Neuron (in vitro differentiated cells): ENCODE measurements around the gene UBL7.
"Not testable (repeated sequence)": the region's sequence is repeated elsewhere in the genome, so short reads cannot be mapped to it uniquely, and the experiment has no call there.

ENCODE experiments used
- H2AFZ ChIP-seq: one replicate; pipeline ENCODE4 v1.6.1; 2013; ENCODE audit warnings: low read depth, mild to moderate bottlenecking, inconsistent platforms, low read length, moderate library complexity
- H3K27me3 ChIP-seq: one replicate; pipeline ENCODE4 v1.6.1; 2013; ENCODE audit warnings: low read length; ENCODE audit not compliant: insufficient read depth
- H3K36me3 ChIP-seq: one replicate; pipeline ENCODE4 v1.6.1; 2013; ENCODE audit warnings: low read length; ENCODE audit not compliant: insufficient read depth
- H3K4me1 ChIP-seq: one replicate; pipeline ENCODE4 v1.6.1; 2013; ENCODE audit warnings: low read length; ENCODE audit not compliant: insufficient read depth
- H3K4me3 ChIP-seq: 2 replicates; pipeline ENCODE4 v1.5.1; 2013; ENCODE audit warnings: mild to moderate bottlenecking, low read length, moderate library complexity
- H3K9me3 ChIP-seq: one replicate; pipeline ENCODE4 v1.6.1; 2013; ENCODE audit warnings: low read length

UBL7 gene

GRCh38 chr15:74458473-74458872, 2.5 kb downstream of the UBL7 start:
- Histone ChIP-seq H3K4me3 (no peak overlapping the region), H3K9me3 (no peaks in the 10 kb centered on the region), H3K36me3 (peaks cover 17% of the 10 kb centered on the region), H3K4me1 (peaks cover 16% of the 10 kb centered on the region), H2AFZ (no peak overlapping the region), H3K27me3 (no peaks in the 10 kb centered on the region)

- not testable (repeated sequence) for H3K9me3 ChIP-seq, H2AFZ ChIP-seq, H3K27me3 ChIP-seq, H3K4me3 ChIP-seq
- peaks cover 17% of the 10 kb centered on the region for H3K36me3 ChIP-seq
- peaks cover 12% of the 10 kb centered on the region for H3K4me1 ChIP-seq
Measured at GRCh38 chr15:74457036-74457435, 3.9 kb downstream of the UBL7 start.

GRCh38 chr15:74454764-74455500, 6.0 kb downstream of the UBL7 start:
- Histone ChIP-seq H3K36me3 (peaks cover 32% of the 10 kb centered on the region), H3K27me3 (no peaks in the 10 kb centered on the region), H3K4me1 (peaks cover 5% of the 10 kb centered on the region), H2AFZ (no peak overlapping the region), H3K4me3 (no peak overlapping the region), H3K9me3 (no peaks in the 10 kb centered on the region)

- Histone ChIP-seq H3K4me3 (no peak overlapping the region), H3K4me1 (peaks cover 5% of the 10 kb centered on the region), H2AFZ (no peak overlapping the region), H3K27me3 (no peaks in the 10 kb centered on the region), H3K9me3 (no peaks in the 10 kb centered on the region), H3K36me3 (peaks cover 40% of the 10 kb centered on the region)
Measured at GRCh38 chr15:74453925-74454763, 6.8 kb downstream of the UBL7 start.

GRCh38 chr15:74451861-74452835, 8.8 kb downstream of the UBL7 start:
- Histone ChIP-seq H3K9me3 (no peaks in the 10 kb centered on the region), H3K4me1 (peaks cover 5% of the 10 kb centered on the region), H3K4me3 (no peak overlapping the region), H3K27me3 (no peaks in the 10 kb centered on the region), H2AFZ (no peak overlapping the region), H3K36me3 (peaks cover 57% of the 10 kb centered on the region)

- no peak overlapping the region for H3K4me3 ChIP-seq
- no peak overlapping the region for H2AFZ ChIP-seq
- H3K36me3 ChIP-seq = peaks cover 59% of the 10 kb centered on the region
- peaks cover 5% of the 10 kb centered on the region for H3K4me1 ChIP-seq
- no peaks in the 10 kb centered on the region for H3K9me3 ChIP-seq
- no peaks in the 10 kb centered on the region for H3K27me3 ChIP-seq
Measured at GRCh38 chr15:74451322-74451721, 9.6 kb downstream of the UBL7 start.

- H2AFZ ChIP-seq = no peak overlapping the region
- no peaks in the 10 kb centered on the region for H3K27me3 ChIP-seq
- H3K36me3 ChIP-seq = peaks cover 52% of the 10 kb centered on the region
- H3K9me3 ChIP-seq = no peaks in the 10 kb centered on the region
- H3K4me1 ChIP-seq = peaks cover 5% of the 10 kb centered on the region
- H3K4me3 ChIP-seq = no peak overlapping the region
Measured at GRCh38 chr15:74449643-74450205, 11.2 kb downstream of the UBL7 start.

GRCh38 chr15:74449095-74449494, 11.9 kb downstream of the UBL7 start:
- H3K9me3 ChIP-seq = no peaks in the 10 kb centered on the region
- peaks cover 52% of the 10 kb centered on the region for H3K36me3 ChIP-seq
- peaks cover 5% of the 10 kb centered on the region for H3K4me1 ChIP-seq
- H3K4me3 ChIP-seq = no peak overlapping the region
- H2AFZ ChIP-seq = no peak overlapping the region
- H3K27me3 ChIP-seq = no peaks in the 10 kb centered on the region

- Histone ChIP-seq H3K4me3 (no peak overlapping the region), H3K4me1 (peaks cover 9% of the 10 kb centered on the region), H2AFZ (no peak overlapping the region), H3K9me3 (no peaks in the 10 kb centered on the region), H3K27me3 (no peaks in the 10 kb centered on the region), H3K36me3 (peaks cover 48% of the 10 kb centered on the region)
Measured at GRCh38 chr15:74445816-74446763, 14.9 kb downstream of the UBL7 start.

- Histone ChIP-seq H3K4me1 (peaks cover 9% of the 10 kb centered on the region), H3K36me3 (peaks cover 31% of the 10 kb centered on the region), H3K4me3 (no peak overlapping the region)
Measured at GRCh38 chr15:74444106-74445062, 16.6 kb downstream of the UBL7 start.

More at GRCh38 chr15:74444106-74445062, 16.6 kb downstream of the UBL7 start:
- Histone ChIP-seq H3K9me3 (no peaks in the 10 kb centered on the region), H3K27me3 (no peaks in the 10 kb centered on the region), H2AFZ (no peak overlapping the region)
